ENCODE measurements around the gene CLDN5.

The CLDN5 gene

GRCh38 chr22:19478045-19478900 lies 45.9 kb downstream of the CLDN5 start:
- DNase-seq = no peak

GRCh38 chr22:19477321-19478044 lies 46.7 kb downstream of the CLDN5 start:
- DNase-seq = peak in 1 of 2 donors; percentile 7

- no peak for DNase-seq
These were observed 48.2 kb downstream of the CLDN5 start for GRCh38 chr22:19476023-19476422.

- DNase-seq = no peak
These were observed 50.6 kb downstream of the CLDN5 start for GRCh38 chr22:19473578-19473977.

Measured in bone marrow (tissue), 2 donors.